Panc1 (cell line): ENCODE data around the gene ING1. TPM values are rescaled to one million over a fixed set of nuclear protein-coding genes. Genes with fewer than 3 reads are reported as not detected.

Experiments
- ATAC-seq: fragments of 200-7000 bp; cut with Tn5 transposase; 2 replicates; pipeline ENCODE4 v1.9.1; 2020; ENCODE audit warnings: mild to moderate bottlenecking, moderate library complexity
- BruUV-seq: library from RNA; stranded (reverse); fragments of 400-500 nt; replicated peaks from 2 replicates; lab custom pipeline; 2021; lab: Mats Ljungman, UMichigan
- CTCF ChIA-PET: fragments of 300-600 bp; sonication (Branson Sonifier 250); formaldehyde crosslinking; loops from one replicate; lab custom pipeline; 2022; ENCODE audit warnings: antibody characterized with exemption; lab: Charles Lee
- POLR2A ChIA-PET: fragments of 300-600 bp; sonication (Branson Sonifier 250); formaldehyde crosslinking; loops from one replicate; lab custom pipeline; 2022; ENCODE audit warnings: antibody characterized with exemption; lab: Charles Lee
- DNase-seq: peaks from one replicate; pipeline ENCODE4 v3.0.0-alpha.2; 2010; ENCODE audit warnings: low read depth, low spot score
- H3K27ac ChIP-seq: 2 replicates; pipeline ENCODE4 v1.5.1; 2011; ENCODE audit warnings: mild to moderate bottlenecking, low read length, inconsistent platforms
- H3K27me3 ChIP-seq: fragments of 200-500 bp; sonication (Bioruptor generic); 2 replicates; pipeline ENCODE4 v1.6.0; 2014; ENCODE audit warnings: low read length, inconsistent platforms; ENCODE audit not compliant: control insufficient read depth, insufficient read depth
- H3K36me3 ChIP-seq: fragments of 200-500 bp; sonication (Bioruptor generic); 2 replicates; pipeline ENCODE4 v1.5.1; 2014; ENCODE audit warnings: inconsistent platforms, mild to moderate bottlenecking, low read length, moderate library complexity; ENCODE audit not compliant: control insufficient read depth, insufficient read depth
- H3K4me1 ChIP-seq: 2 replicates; pipeline ENCODE4 v1.5.1; 2011; ENCODE audit warnings: inconsistent platforms, mild to moderate bottlenecking, low read length, moderate library complexity; ENCODE audit not compliant: control insufficient read depth, insufficient read depth
- H3K4me3 ChIP-seq, 2 experiments: 2 replicates each; pipeline ENCODE4 v1.5.1; 2011 to 2012; ENCODE audit warnings: low read depth in 2 of 2, low read length in 2 of 2, mild to moderate bottlenecking in 2 of 2, inconsistent platforms in 1 of 2, moderate library complexity in 1 of 2
- H3K9me3 ChIP-seq: fragments of 200-500 bp; sonication (Bioruptor generic); 2 replicates; pipeline ENCODE4 v1.5.1; 2014; ENCODE audit warnings: low read depth, mild to moderate bottlenecking, inconsistent platforms, low read length, moderate library complexity; ENCODE audit not compliant: control insufficient read depth, insufficient read depth
- CTCF ChIP-seq: fragments of 450-650 bp; IDR thresholded peaks from 2 replicates; pipeline ENCODE4 v1.5.1; 2017; ENCODE audit warnings: mild to moderate bottlenecking
- POLR2AphosphoS5 ChIP-seq: IDR thresholded peaks from 2 replicates; pipeline ENCODE4 v1.6.1; 2012; ENCODE audit warnings: mild to moderate bottlenecking, low read depth, low read length, moderate library complexity
- REST ChIP-seq, 2 experiments: IDR thresholded peaks; 2 replicates each; pipeline ENCODE4 v1.6.1; 2011 to 2012; ENCODE audit warnings: low read depth in 2 of 2, control low read depth in 1 of 2, low read length in 1 of 2, mild to moderate bottlenecking in 1 of 2, moderate library complexity in 1 of 2; ENCODE audit not compliant: insufficient read depth in 1 of 2
- SIN3A ChIP-seq: IDR thresholded peaks from 2 replicates; pipeline ENCODE4 v1.6.1; 2012; ENCODE audit warnings: low read depth, mild to moderate bottlenecking, low read length, moderate library complexity, borderline replicate concordance; ENCODE audit not compliant: insufficient read depth
- TCF7L2 ChIP-seq: IDR thresholded peaks from 2 replicates; pipeline ENCODE4 v1.6.1; 2011; ENCODE audit warnings: mild to moderate bottlenecking, low read depth, low read length, inconsistent platforms
- in situ Hi-C: cut with HindIII; loops from 2 replicates; pipeline ENCODE4 v1.10.0; 2016; ENCODE audit warnings: low sequenced_read_pairs, low pct_unique_long_range_greater_than_20kb
- intact Hi-C: fragments of 100-400 bp; cut with micrococcal nuclease; formaldehyde crosslinking; loops from one replicate; pipeline ENCODE4 v1.10.0; 2022; ENCODE audit not compliant: unreplicated experiment
- total RNA-seq: library from RNA; stranded (reverse); gene quantifications from one replicate; pipeline ENCODE4 v1.2.1, GENCODE V29; 2021; ENCODE audit not compliant: unreplicated experiment

Gene ING1
- total RNA-seq, 1 experiment from 2014 or later, result 9.2 TPM

GRCh38 chr13:110748271-110748670, 34.8 kb downstream of the ING1 start:
- BruUV-seq, result no TSS peak
- peaks cover 12% of the 10 kb centered on the region for H3K4me1 ChIP-seq

GRCh38 chr13:110756219-110756631, 42.7 kb downstream of the ING1 start:
- no peak for ATAC-seq
- TF ChIP-seq TCF7L2, result no peak
- no peak for TF ChIP-seq SIN3A
- TF ChIP-seq REST (IDR thresholded peaks at IDR 0.05; ENCODE audit: insufficient read depth in 1 of 2, low read depth in 2 of 2, low read length in 1 of 2), result no peak
- no peak for TF ChIP-seq POLR2AphosphoS5
- TF ChIP-seq CTCF, result no peak
- ChIA-PET CTCF (no interaction called here), POLR2A (no interaction called here)
- in situ Hi-C loops, result no loop called here
- H3K4me3 ChIP-seq, result no peak overlapping the region
- H3K4me1 ChIP-seq, result no peaks in the 10 kb centered on the region
- no peaks in the 10 kb centered on the region for H3K9me3 ChIP-seq
- BruUV-seq, result no TSS peak
- no peaks in the 10 kb centered on the region for H3K36me3 ChIP-seq
- H3K27ac ChIP-seq, result no peak overlapping the region
- intact Hi-C loops, result no loop called here
- H3K27me3 ChIP-seq, result no peaks in the 10 kb centered on the region
- DNase-seq, result no peak

More at GRCh38 chr13:110748271-110748670, 34.8 kb downstream of the ING1 start:
- H3K36me3 ChIP-seq, result no peaks in the 10 kb centered on the region
- no peaks in the 10 kb centered on the region for H3K9me3 ChIP-seq
- no peak overlapping the region for H3K27ac ChIP-seq
- CTCF ChIA-PET, result no interaction called here
- in situ Hi-C loops, result no loop called here
- H3K27me3 ChIP-seq, result no peaks in the 10 kb centered on the region
- H3K4me3 ChIP-seq, result no peak overlapping the region
- TF ChIP-seq POLR2AphosphoS5 (no peak), TCF7L2 (no peak), SIN3A (no peak), REST (IDR thresholded peaks at IDR 0.05; ENCODE audit: insufficient read depth in 1 of 2, low read depth in 2 of 2, low read length in 1 of 2) (no peak), CTCF (no peak)
- DNase-seq, result no peak
- no peak for ATAC-seq
- intact Hi-C loops, result no loop called here
- POLR2A ChIA-PET, result no interaction called here
